C4-2B (cell line): ENCODE results near the gene SPATA18.

Source experiments
- ZFX ChIP-seq: fragments of 450-650 bp; IDR thresholded peaks from 2 replicates; pipeline ENCODE4 v1.6.1; 2017
- TF ChIP-seq, protein P1 (sequence below): fragments of 450-650 bp; conservative IDR thresholded peaks from 2 replicates; pipeline ENCODE4 v1.5.1; 2017; ENCODE audit warnings: mild to moderate bottlenecking

DNA sequence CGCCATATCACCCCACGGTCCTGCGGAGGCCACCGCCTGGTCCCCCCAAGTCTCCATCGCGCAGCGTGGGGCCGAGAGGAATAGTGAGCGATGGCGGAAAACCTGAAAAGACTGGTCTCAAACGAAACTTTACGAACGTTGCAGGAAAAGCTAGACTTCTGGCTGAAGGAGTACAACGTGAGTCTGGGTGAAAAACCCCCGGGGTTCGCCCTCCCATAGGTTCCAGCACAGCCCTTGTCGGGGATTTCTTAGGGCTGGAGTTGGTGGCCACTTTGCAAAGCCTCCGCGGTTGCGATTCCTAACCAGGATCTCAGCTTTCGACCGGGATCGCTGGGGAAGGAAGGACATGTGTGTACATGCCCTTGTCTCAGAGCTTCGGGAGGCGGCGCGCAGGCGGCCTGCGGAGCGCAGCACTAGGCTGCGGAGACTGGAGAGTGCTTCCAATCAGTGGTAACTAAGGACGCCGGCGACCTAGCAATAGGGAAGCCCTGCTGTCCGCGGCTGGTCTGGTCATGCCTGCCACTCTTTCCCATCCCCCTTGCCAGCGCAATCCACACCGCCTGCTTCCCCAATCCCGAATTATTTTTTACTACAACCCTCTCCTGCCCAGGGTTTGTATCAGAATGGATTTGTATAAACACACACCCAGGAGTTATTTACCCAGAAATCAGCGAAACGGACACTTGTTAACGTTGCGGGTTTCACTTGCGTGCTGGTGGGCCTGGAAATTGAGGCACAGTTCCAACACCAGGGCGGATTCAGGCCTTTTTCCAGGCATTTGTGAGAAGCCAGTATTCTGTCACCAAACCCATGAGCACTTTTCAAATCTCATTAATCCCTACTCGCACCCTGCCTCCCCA, 741 bp downstream of the SPATA18 start:
- no peak for TF ChIP-seq ZFX
- TF ChIP-seq, protein P1, sequence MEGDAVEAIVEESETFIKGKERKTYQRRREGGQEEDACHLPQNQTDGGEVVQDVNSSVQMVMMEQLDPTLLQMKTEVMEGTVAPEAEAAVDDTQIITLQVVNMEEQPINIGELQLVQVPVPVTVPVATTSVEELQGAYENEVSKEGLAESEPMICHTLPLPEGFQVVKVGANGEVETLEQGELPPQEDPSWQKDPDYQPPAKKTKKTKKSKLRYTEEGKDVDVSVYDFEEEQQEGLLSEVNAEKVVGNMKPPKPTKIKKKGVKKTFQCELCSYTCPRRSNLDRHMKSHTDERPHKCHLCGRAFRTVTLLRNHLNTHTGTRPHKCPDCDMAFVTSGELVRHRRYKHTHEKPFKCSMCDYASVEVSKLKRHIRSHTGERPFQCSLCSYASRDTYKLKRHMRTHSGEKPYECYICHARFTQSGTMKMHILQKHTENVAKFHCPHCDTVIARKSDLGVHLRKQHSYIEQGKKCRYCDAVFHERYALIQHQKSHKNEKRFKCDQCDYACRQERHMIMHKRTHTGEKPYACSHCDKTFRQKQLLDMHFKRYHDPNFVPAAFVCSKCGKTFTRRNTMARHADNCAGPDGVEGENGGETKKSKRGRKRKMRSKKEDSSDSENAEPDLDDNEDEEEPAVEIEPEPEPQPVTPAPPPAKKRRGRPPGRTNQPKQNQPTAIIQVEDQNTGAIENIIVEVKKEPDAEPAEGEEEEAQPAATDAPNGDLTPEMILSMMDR, result no peak
